Effector memory CD8-positive, alpha-beta T cell (primary cell): ENCODE results near the gene RSPRY1.
"Not testable (repeated sequence)": the region's sequence is repeated elsewhere in the genome, so short reads cannot be mapped to it uniquely, and the experiment has no call there.

Source experiments
- ATAC-seq: fragments of 150-1000 bp; cut with Tn5 transposase; replicated peaks from 2 replicates; pipeline ENCODE4 v1.10.0; 2021; ENCODE audit warnings: mild to moderate bottlenecking, moderate library complexity
- DNase-seq, 3 experiments: peaks; one replicate each; pipeline ENCODE4 v3.0.0; 2021
- H3K27ac Mint-ChIP-seq, 2 donors: one replicate each; pipeline ENCODE4 v1.8.0; 2022; ENCODE audit warnings: mild to moderate bottlenecking in 2 of 2, mixed read lengths in 2 of 2, moderate library complexity in 2 of 2
- H3K27me3 Mint-ChIP-seq, 2 donors: one replicate each; pipeline ENCODE4 v1.8.0; 2022; ENCODE audit warnings: mixed read lengths in 2 of 2
- H3K36me3 Mint-ChIP-seq: one replicate; pipeline ENCODE4 v1.8.0; 2022; ENCODE audit warnings: mild to moderate bottlenecking, moderate library complexity, mixed read lengths; ENCODE audit not compliant: insufficient read depth
- H3K4me1 Mint-ChIP-seq, 2 donors: one replicate each; pipeline ENCODE4 v1.8.0; 2022; ENCODE audit warnings: low read depth in 2 of 2, mixed read lengths in 2 of 2
- H3K4me3 Mint-ChIP-seq, 2 donors: one replicate each; pipeline ENCODE4 v1.8.0; 2022; ENCODE audit warnings: mild to moderate bottlenecking in 2 of 2, mixed read lengths in 2 of 2, moderate library complexity in 2 of 2
- H3K9me3 Mint-ChIP-seq, 2 donors: one replicate each; pipeline ENCODE4 v1.8.0; 2022; ENCODE audit warnings: mixed read lengths in 2 of 2

Gene RSPRY1

GRCh38 chr16:57262841-57263540, 76.9 kb downstream of the RSPRY1 start:
- H3K36me3 Mint-ChIP-seq, result no peaks in the 10 kb centered on the region
- H3K27ac Mint-ChIP-seq, result no peak overlapping the region
- H3K4me3 Mint-ChIP-seq, result no peak overlapping the region
- DNase-seq (no peak), ATAC-seq (no peak)
- peaks cover 13 to 16% of the 10 kb centered on the region in 2 donors for H3K4me1 Mint-ChIP-seq
- H3K9me3 Mint-ChIP-seq, result no peaks in the 10 kb centered on the region
- no peaks in the 10 kb centered on the region for H3K27me3 Mint-ChIP-seq

- DNase-seq (no peak), ATAC-seq (no peak)
- Mint-ChIP-seq H3K27ac (no peak overlapping the region), H3K4me3 (no peak overlapping the region), H3K4me1 (peaks cover 13 to 16% of the 10 kb centered on the region in 2 donors), H3K27me3 (no peaks in the 10 kb centered on the region), H3K9me3 (no peaks in the 10 kb centered on the region), H3K36me3 (no peaks in the 10 kb centered on the region)
Measured at GRCh38 chr16:57263541-57264351, 77.6 kb downstream of the RSPRY1 start.

- Mint-ChIP-seq H3K4me3 (no peak overlapping the region), H3K36me3 (no peaks in the 10 kb centered on the region), H3K9me3 (no peaks in the 10 kb centered on the region), H3K27me3 (no peaks in the 10 kb centered on the region), H3K4me1 (peaks cover 13 to 16% of the 10 kb centered on the region in 2 donors), H3K27ac (no peak overlapping the region)
- DNase-seq (no peak), ATAC-seq (no peak)
Measured at GRCh38 chr16:57264381-57264780, 78.3 kb downstream of the RSPRY1 start.

DNA sequence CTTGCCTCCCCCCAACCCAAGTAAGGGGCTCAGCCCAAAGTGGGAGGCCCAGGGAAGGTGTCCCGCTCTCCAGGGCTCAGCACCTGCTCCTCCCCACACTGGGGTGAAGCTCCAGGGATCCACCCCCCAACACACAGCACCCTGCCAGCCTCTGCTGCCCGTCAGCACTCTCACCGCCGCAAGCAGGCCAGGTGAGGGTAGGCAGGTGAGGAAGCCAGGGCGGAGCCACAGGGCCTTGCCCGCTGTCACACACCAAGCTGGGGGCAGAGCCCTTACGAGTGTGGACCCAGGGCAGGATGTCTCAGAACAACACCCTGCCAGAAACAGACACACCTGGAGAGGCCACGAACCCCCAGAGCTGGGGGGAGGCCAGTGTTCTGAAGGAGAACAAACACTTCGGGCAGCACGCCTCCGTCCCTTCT, 78.8 kb downstream of the RSPRY1 start:
- H3K9me3 Mint-ChIP-seq, result no peaks in the 10 kb centered on the region
- peaks cover 13 to 16% of the 10 kb centered on the region in 2 donors for H3K4me1 Mint-ChIP-seq
- DNase-seq (no peak), ATAC-seq (no peak)
- no peaks in the 10 kb centered on the region for H3K27me3 Mint-ChIP-seq
- peak overlapping the region in 1 of 2 donors; percentile 82 for H3K27ac Mint-ChIP-seq
- no peak overlapping the region for H3K4me3 Mint-ChIP-seq
- H3K36me3 Mint-ChIP-seq, result no peaks in the 10 kb centered on the region

DNA sequence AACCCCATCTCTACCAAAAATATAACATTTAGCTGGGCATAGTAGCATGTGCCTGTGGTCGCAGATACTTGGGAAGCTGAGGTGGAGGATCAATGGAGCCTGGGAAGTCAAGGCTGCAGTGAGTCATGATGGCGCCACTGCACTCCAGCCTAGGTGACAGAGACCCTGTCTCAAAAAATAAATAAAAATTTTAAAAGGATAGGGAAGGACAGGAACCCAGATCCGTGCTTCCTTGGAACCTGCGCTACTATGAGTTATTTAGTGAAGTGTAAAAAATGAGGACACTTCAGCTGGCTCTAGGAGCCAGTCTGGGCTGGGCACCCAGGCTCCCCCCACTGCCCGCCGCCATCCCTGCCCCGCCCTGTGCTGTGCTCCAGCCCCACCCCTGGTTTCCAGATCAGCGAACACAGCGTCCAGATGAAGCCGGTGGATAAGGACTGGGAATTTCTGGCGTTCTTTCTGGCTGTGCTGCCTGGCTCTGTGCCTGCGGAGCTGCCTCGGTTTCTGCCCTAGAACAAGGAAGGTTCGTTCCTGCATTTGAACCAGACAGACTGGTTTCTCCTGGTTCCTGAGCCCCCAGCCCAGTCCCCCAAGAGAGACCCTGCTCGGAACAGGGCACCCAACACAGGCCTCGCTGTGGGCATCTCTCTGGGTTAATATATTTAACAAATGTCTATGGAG, 79.9 kb downstream of the RSPRY1 start:
- no peak overlapping the region for H3K4me3 Mint-ChIP-seq
- H3K36me3 Mint-ChIP-seq, result no peaks in the 10 kb centered on the region
- DNase-seq (no peak), ATAC-seq (no peak)
- no peaks in the 10 kb centered on the region for H3K9me3 Mint-ChIP-seq
- H3K4me1 Mint-ChIP-seq, result peaks cover 7 to 11% of the 10 kb centered on the region in 2 donors
- peak overlapping the region; percentile 81 to 82 for H3K27ac Mint-ChIP-seq
- H3K27me3 Mint-ChIP-seq, result no peaks in the 10 kb centered on the region

DNA sequence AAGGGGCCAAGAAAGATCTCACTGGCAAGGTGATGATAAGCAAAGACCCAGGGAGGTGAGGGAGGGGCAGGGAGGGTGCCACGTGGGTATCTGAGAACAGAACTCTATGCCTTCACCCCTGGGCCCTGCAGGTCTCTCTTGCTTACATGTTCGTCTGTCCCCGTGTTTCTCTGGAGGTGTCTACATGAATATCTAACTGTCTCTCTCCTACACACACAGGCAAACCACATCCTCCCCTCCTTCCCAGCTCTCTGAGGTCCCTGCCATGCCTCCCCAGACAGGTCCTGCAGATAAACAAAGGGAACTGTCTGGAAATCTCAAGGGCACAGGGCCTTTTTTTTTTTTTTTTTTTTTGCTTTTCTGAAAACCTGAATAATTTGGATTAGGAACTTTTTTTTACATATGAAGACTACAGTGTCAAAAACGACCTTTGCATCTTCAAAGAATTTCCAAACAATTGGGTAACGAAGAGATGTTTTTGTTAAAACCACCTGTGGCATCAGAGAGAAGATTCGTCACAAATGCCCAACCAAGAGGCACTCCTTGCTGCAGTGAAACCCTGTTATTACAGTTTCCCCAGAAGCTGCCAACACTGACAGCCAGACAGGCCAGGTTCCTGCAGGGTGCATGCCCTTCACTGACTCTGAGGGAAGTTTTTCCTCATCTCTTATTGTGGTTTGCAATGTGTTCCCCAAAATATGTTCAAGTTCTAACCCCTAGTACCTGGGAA, 80.6 kb downstream of the RSPRY1 start:
- H3K27me3 Mint-ChIP-seq, result no peaks in the 10 kb centered on the region
- peaks cover 7 to 11% of the 10 kb centered on the region in 2 donors for H3K4me1 Mint-ChIP-seq
- peak overlapping the region; percentile 81 to 82 for H3K27ac Mint-ChIP-seq
- ATAC-seq (peak; percentile 83), DNase-seq (no peak)
- H3K4me3 Mint-ChIP-seq, result no peak overlapping the region
- no peaks in the 10 kb centered on the region for H3K9me3 Mint-ChIP-seq
- H3K36me3 Mint-ChIP-seq, result no peaks in the 10 kb centered on the region

DNA sequence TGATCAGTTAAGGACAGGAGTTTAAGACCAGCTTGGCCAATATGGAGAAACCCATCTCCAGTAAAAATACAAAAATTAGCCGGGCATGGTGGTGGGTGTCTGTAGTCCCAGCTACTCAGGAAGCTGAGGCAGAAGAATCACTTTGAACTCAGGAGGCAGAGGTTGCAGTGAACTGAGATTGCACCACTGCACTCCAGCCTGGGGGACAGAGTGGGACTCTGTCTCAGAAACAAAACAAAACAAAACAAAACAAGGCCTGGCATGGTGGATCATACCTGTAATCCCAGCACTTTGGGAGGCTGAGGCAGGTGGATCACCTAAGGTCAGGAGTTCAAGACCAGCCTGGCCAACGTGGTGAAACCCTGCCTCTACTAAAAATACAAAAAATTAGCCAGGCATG, 81.2 kb downstream of the RSPRY1 start:
- peaks cover 7 to 11% of the 10 kb centered on the region in 2 donors for H3K4me1 Mint-ChIP-seq
- ATAC-seq, DNase-seq, H3K4me3 Mint-ChIP-seq, H3K36me3 Mint-ChIP-seq, H3K27me3 Mint-ChIP-seq, H3K27ac Mint-ChIP-seq, H3K9me3 Mint-ChIP-seq: not testable (repeated sequence)

DNA sequence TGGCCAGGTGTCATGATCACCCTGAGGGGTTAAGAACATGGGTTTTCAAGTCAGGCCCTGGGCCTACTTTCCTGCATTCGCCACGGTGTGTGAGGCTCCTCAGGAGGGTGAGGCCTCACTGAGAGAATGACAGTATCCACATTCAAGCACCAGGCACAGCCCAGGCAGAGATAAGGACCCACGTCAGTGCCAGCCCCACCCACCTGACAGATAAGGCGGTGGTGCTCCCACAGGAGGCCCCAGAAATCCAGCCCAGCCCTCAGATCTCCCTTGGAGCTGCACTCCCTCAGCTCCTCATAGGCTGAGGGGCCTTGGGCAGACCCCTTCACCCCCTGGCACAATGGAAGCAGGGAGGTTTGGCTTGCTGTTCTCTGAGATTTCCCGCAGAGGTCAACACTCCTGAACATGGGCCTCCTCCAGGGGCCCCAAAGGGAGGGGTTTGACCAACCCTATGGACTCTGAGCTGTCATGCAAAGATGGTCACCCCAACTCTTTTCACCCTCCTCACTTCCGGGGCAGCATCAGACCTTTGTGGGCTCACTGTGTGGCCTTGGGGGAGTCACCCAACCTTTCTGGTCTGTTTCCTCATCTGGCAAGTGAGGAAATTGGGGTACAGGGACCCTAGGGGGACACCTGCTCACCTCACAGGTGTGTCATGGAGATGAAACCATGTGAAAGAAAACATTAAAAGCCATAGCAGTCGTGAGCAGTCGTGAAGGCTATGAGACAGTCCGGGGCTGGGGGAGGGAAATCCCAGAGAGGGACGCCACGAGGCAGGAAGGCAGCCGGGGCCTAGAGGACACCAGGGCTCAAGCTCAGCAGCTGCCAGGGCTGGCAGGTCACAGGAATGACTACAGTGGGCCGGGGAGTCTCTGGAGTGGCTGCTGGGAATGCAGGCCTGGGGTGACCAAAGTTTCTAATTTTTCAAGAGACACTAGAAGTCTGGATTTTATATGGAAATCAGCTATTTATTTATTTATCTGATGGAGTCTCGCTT, 83.0 kb downstream of the RSPRY1 start:
- ATAC-seq (no peak), DNase-seq (no peak)
- peaks cover 7 to 9% of the 10 kb centered on the region in 2 donors for H3K4me1 Mint-ChIP-seq
- H3K27me3 Mint-ChIP-seq, result no peaks in the 10 kb centered on the region
- no peaks in the 10 kb centered on the region for H3K9me3 Mint-ChIP-seq
- H3K4me3 Mint-ChIP-seq, result no peak overlapping the region
- H3K36me3 Mint-ChIP-seq, result peaks cover 6% of the 10 kb centered on the region
- no peak overlapping the region for H3K27ac Mint-ChIP-seq

DNA sequence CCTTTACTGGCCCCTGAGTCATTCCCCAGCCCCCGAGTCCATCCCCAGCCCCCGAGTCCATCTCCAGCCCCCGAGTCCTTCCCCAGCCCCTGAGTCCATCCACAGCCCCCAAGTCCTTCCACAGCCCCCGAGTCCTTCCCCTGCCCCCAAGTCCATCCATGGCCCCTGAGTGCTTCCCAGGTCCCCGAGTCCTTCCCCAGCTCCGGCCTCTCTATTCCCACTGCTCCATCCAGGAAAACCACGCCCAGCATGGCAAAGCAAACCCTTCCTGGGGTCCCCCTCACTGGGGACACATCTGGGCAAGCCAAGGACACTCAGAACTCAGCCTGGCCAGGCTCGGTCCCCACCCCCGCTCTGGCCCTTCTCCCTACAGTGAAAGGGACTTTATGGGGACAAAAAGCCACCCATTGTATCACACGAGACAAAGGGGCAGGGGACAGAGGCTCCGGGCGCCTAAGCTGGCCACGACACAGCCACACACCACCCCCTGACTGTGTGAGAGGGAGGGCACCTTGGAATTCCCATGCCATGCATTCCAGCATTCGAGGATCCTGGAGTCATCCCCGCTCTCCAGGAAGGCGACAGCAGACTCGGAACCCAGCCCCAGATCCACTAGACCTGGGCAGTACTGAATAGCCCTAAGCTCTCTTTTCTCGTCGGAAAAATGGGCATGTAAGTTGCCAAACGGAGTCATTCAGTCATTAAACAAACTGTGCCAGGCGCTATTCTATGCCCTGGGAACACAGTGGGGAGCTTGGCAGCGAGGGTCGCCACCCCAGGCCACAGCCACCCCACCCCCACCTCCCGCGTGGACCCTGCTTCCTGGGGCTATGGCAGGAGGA, 84.3 kb downstream of the RSPRY1 start:
- ATAC-seq, result no peak
- Mint-ChIP-seq H3K27ac (no peak overlapping the region), H3K36me3 (peaks cover 6% of the 10 kb centered on the region), H3K9me3 (no peaks in the 10 kb centered on the region), H3K4me3 (no peak overlapping the region), H3K27me3 (no peaks in the 10 kb centered on the region), H3K4me1 (peaks cover 7 to 9% of the 10 kb centered on the region in 2 donors)
- no peak for DNase-seq

DNA sequence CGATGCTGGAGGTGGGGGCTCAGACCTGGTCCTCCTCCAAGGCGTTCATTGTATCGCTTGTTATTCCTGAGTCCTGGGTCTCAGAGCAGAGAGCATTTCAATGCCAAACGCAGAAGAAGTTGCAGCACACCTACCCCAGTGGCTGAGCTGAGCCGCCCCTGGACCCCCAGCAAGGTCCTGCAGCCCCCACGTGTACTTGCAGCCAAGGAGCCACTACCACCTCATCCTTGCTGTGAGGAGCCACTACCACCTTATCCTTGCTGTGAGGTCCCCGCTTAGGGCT, 84.9 kb downstream of the RSPRY1 start:
- Mint-ChIP-seq H3K9me3 (no peaks in the 10 kb centered on the region), H3K36me3 (peaks cover 9% of the 10 kb centered on the region), H3K4me3 (no peak overlapping the region), H3K27me3 (no peaks in the 10 kb centered on the region), H3K27ac (no peak overlapping the region), H3K4me1 (peaks cover 7 to 9% of the 10 kb centered on the region in 2 donors)
- ATAC-seq (no peak), DNase-seq (no peak)

- no peaks in the 10 kb centered on the region for H3K9me3 Mint-ChIP-seq
- DNase-seq (no peak), ATAC-seq (no peak)
- no peak overlapping the region for H3K4me3 Mint-ChIP-seq
- no peaks in the 10 kb centered on the region for H3K27me3 Mint-ChIP-seq
- H3K27ac Mint-ChIP-seq, result no peak overlapping the region
- H3K36me3 Mint-ChIP-seq, result peaks cover 9% of the 10 kb centered on the region
- H3K4me1 Mint-ChIP-seq, result peaks cover 0 to 7% of the 10 kb centered on the region in 2 donors
Measured at GRCh38 chr16:57271867-57272495, 85.9 kb downstream of the RSPRY1 start.
